VCaP (cell line): ENCODE measurements around the gene PITPNC1.

Experiments
- H3K27ac ChIP-seq: fragments of 450-650 bp; 2 replicates; pipeline ENCODE4 v1.5.1; 2017
- CTCF ChIP-seq: fragments of 450-650 bp; conservative IDR thresholded peaks from 2 replicates; pipeline ENCODE4 v1.5.1; 2017; ENCODE audit warnings: mild to moderate bottlenecking, moderate library complexity

The PITPNC1 gene

GRCh38 chr17:67374329-67375053, 2.6 kb upstream of the PITPNC1 start:
- TF ChIP-seq CTCF, result peak; percentile 94
- no peak overlapping the region for H3K27ac ChIP-seq

- 0 out of 2 replicates have a peak, but pooled peaks have one; percentile 21 for TF ChIP-seq CTCF
- H3K27ac ChIP-seq, result no peak overlapping the region
Observed at GRCh38 chr17:67375054-67375427, 2.0 kb upstream of the PITPNC1 start.

GRCh38 chr17:67375716-67376115, 1.4 kb upstream of the PITPNC1 start:
- no peak for TF ChIP-seq CTCF
- no peak overlapping the region for H3K27ac ChIP-seq

GRCh38 chr17:67376415-67376736, 705 bp upstream of the PITPNC1 start:
- TF ChIP-seq CTCF, result no peak

GRCh38 chr17:67377488-67378453, 690 bp downstream of the PITPNC1 start:
- peak overlapping the region; percentile 65 for H3K27ac ChIP-seq
- no peak for TF ChIP-seq CTCF

More at GRCh38 chr17:67376415-67376736, 705 bp upstream of the PITPNC1 start:
- H3K27ac ChIP-seq, result no peak overlapping the region; the same call in 1 of the 2 replicates

- TF ChIP-seq CTCF, result peak; percentile 95
- peak overlapping the region; percentile 65 for H3K27ac ChIP-seq
Observed at GRCh38 chr17:67378454-67379250, 1.6 kb downstream of the PITPNC1 start.

GRCh38 chr17:67379251-67379630, 2.2 kb downstream of the PITPNC1 start:
- no peak overlapping the region; the same call in 1 of the 2 replicates for H3K27ac ChIP-seq
- no peak for TF ChIP-seq CTCF
